HG02610 (cell line): ENCODE measurements around the gene EED.

Source experiments
- ATAC-seq: cut with Tn5 transposase; IDR thresholded peaks from one replicate; pipeline ENCODE4 v1.9.1; 2021; ENCODE audit warnings: mild to moderate bottlenecking, moderate library complexity; ENCODE audit not compliant: unreplicated experiment

Gene EED

GRCh38 chr11:86244522-86245368 is at the start of gene EED:
Gene EED, plus strand, starts transcription at chr11:86244753. Its CDS starts 477 bp downstream, at chr11:86245230.
- ATAC-seq = peak; percentile 73

- no peak for ATAC-seq
Measured at GRCh38 chr11:86194998-86195397, 49.6 kb upstream of the EED start.

GRCh38 chr11:86196085-86196696 is 48.4 kb upstream of the EED start:
- no peak for ATAC-seq

GRCh38 chr11:86196913-86197312 is 47.6 kb upstream of the EED start:
- ATAC-seq = no peak

- ATAC-seq = no peak
Measured at GRCh38 chr11:86197448-86197847, 47.1 kb upstream of the EED start.

GRCh38 chr11:86198139-86198538 is 46.4 kb upstream of the EED start:
- ATAC-seq = no peak

- no peak for ATAC-seq
Measured at GRCh38 chr11:86199354-86199753, 45.2 kb upstream of the EED start.

- ATAC-seq = no peak
Measured at GRCh38 chr11:86201371-86201884, 43.1 kb upstream of the EED start.

- peak; percentile 62 for ATAC-seq
Measured at GRCh38 chr11:86202013-86202336, 42.6 kb upstream of the EED start.

GRCh38 chr11:86204356-86204755 is 40.2 kb upstream of the EED start:
- no peak for ATAC-seq

GRCh38 chr11:86205421-86206336 is 38.9 kb upstream of the EED start:
- no peak for ATAC-seq

GRCh38 chr11:86206337-86206695 is 38.2 kb upstream of the EED start:
- ATAC-seq = no peak

- no peak for ATAC-seq
Measured at GRCh38 chr11:86207413-86207812, 37.1 kb upstream of the EED start.

GRCh38 chr11:86208572-86208971 is 36.0 kb upstream of the EED start:
- no peak for ATAC-seq

GRCh38 chr11:86209806-86210657 is 34.5 kb upstream of the EED start:
- ATAC-seq = no peak

GRCh38 chr11:86210898-86211297 is 33.7 kb upstream of the EED start:
- ATAC-seq = no peak

- ATAC-seq = peak; percentile 38
Measured at GRCh38 chr11:86211619-86212018, 32.9 kb upstream of the EED start.

- no peak for ATAC-seq
Measured at GRCh38 chr11:86212019-86212611, 32.4 kb upstream of the EED start.

- peak; percentile 66 for ATAC-seq
Measured at GRCh38 chr11:86214710-86215109, 29.8 kb upstream of the EED start.
